HG03378 (cell line): ENCODE data around the gene MT2A.

Experiments
- ATAC-seq: cut with Tn5 transposase; IDR thresholded peaks from one replicate; pipeline ENCODE4 v1.9.1; 2021; ENCODE audit warnings: mild to moderate bottlenecking, moderate library complexity; ENCODE audit not compliant: unreplicated experiment

The MT2A gene

DNA sequence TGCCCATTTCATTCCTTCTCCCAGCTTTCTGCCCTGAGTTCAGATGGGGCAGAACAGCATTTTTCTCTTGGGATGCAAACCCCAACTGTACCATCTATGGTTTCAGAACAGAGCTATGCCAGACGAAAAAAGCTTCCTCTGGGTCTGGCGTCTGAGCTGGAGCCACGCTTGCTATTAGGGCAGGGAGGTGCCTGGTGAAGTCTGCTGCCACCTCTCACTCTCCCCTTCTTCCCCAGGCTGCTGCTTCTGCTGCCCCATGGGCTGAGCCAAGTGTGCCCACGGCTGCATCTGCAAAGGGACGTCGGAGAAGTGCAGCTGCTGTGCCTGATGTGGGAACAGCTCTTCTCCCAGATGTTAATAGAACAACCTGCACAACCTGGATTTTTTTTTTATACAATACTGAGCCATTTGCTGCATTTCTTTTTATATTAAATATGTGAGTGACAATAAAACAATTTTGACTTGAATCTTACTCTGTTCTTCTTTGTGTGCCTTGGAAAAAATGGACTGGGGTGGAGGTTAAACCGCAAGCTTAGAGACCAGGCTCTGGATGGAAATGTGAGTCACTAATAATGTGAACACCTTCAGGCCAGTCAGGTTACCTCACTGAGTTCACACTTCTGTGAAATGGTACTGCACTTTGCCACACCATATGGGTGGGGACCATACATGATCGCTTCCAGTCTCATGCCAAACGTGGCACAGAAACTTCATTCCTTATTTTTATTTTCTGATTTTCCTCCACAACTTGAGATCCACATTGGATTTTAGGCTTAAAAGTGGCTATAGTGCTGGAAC is 28.4 kb downstream of the MT2A start:
- no peak for ATAC-seq

DNA sequence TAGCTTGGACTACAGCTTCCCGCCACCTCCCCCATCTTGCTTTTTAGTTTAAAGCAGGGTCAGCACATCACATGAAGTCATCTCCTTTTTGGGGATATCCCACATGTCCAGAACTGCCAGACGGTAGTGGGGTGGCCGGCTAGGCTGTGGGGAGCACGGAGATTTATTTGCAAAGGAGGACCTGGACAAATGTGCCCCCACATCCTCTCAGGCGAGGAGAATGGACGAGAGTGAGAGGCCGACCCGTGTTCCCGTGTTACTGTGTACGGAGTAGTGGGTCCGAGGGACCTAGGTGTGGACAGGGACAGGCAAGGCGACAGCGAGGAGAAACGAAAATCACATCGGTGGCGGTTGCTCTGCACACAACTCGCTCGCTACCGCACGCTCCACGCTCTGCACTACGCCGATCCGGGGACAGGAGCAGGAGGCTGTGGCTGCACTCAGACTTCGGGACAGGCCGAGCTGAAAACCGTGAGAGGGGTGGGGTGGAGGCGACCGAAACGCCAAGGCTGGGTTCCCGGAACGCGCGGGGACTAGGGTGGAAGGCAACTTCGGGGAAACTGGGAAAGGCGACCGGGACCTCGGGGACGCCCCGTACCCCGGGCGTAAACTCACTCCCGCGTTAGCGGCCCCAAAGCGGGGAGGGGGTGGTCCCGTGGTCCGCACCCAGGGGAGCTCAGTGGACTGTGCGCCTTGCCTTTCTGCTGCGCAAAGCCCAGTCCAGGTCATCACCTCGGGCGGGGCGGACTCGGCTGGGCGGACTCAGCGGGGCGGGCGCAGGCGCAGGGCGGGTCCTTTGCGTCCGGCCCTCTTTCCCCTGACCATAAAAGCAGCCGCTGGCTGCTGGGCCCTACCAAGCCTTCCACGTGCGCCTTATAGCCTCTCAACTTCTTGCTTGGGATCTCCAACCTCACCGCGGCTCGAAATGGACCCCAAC is 29.7 kb downstream of the MT2A start, which contains the start of gene MT1A:
MT1A (plus strand) TSS at position 853 of the 937 bp plus-strand sequence; CDS start at position 926, 73 bp downstream.
- ATAC-seq: no peak

DNA sequence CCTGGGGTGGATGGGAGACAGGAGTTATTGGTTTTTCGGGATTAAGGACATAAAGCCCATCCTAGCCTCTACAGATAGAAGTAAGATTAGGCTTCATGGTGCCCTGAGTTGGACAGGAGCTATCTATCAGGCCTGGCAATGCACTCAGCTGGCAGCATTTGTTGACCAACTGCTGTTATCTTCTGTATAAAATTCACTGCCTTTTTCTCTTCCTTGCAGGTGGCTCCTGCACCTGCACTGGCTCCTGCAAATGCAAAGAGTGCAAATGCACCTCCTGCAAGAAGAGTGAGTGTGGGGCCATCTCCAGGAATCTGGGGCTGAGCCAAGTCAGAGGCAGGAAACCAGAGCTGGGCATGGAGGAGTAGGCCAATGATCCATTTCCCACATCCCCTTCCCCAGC is 30.7 kb downstream of the MT2A start:
- ATAC-seq: no peak

DNA sequence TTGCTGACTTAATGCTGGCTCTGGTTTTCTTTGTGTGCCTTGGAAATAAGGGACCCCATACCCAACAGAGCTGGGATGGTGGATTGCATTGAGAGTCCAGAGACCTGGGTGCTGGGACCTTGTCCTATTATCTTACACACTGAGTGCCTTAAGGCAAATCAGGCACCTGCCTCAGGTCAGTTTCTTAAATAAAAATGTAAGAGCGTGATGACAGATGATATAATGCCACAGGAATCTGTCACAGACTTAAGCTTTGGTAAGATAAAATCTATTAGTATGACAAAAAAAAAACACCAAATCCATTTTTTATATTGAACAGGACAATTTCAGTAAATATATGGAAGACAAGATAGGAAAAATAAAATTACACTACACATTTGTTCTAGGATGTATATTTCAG is 31.7 kb downstream of the MT2A start:
- ATAC-seq: no peak

DNA sequence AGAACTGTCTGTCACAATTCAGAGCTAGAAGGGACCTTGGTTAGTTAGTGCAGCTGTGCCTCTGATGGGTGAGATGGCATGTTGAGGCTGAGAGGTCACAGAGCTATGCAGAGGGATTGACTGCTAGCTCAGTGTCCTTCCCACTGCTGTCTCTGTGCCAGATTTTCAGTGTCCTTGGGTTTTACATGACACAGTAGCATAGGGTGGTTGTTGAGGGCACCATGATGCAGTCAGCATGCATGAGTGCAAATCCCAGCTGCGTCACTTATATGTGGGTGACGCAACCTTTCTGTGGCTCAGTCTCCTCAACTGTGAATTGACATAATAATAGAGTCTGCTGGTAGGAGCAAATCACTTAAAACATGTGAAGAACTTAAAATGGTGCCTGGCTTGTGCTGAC is 32.8 kb downstream of the MT2A start:
- ATAC-seq: no peak

DNA sequence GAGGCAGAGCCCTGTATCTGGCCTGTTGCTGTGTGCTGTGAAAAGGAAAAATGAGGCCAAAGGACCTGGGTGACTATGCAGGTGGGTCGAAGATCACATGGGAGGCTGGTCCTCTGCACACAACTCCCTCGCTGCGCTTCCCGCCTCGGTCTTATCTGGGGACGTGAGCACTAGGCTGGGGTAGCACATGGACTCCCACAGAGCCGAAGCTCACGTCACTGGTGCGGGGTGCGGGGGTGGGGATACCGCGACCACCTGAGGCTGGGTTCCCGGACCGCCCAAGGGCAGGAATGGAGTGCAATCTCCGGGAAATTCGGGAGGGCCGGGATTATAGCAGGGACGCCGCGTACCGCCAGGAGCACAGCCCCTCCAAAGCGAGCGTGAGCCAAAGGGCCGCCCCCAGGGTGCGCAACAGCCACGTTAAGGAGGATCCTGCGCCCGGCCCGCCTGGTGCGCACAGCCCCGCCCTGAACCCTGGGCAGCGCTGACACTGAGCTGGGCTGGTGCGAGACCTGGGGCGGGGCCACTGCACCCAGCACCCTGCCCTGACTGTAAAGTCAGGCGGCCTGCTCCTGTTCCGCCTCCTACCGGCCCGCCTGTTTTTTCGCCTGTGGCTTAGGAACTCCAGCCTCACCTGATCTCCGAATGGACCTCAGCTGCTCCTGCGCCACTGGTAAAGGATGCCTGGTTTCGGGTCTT is 34.8 kb downstream of the MT2A start:
- peak; percentile 58 for ATAC-seq

DNA sequence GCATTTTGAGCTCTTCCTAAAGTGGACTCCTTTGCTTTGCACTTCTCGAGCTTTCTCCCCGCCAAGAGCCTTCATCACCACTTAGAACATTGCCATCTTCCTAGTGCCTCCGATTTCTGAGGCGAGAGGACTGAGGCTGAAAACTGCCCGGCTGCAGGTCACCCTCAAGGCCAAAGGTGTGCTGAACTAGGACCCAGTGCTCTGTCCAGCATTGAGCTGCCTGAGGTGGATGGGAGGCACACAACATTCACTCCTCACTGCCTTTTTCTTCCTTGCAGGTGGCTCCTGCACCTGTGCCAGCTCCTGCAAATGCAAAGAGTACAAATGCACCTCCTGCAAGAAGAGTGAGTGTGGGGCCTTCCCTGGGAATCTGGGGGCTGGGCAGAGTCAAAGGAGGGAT is 35.4 kb downstream of the MT2A start:
- no peak for ATAC-seq

DNA sequence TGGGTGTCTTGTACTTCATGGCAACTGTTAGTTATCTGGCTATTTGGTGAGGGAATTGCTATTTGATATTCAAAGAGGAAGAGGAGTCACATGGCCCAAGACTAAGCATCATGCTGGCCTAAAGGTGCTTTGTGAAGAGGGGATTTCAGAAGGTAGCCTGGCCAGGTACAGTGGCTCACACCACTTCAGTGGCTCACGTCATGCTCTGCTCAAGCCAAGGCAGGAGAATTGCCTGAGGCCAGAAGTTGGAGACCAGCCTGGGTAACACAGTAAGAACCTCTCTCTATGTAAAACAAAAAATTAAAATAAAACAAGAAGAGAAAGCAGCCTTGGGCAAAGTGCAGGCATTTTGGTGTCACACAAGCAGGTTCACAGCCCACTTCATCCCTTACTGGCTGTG is 36.9 kb downstream of the MT2A start:
- ATAC-seq: no peak

DNA sequence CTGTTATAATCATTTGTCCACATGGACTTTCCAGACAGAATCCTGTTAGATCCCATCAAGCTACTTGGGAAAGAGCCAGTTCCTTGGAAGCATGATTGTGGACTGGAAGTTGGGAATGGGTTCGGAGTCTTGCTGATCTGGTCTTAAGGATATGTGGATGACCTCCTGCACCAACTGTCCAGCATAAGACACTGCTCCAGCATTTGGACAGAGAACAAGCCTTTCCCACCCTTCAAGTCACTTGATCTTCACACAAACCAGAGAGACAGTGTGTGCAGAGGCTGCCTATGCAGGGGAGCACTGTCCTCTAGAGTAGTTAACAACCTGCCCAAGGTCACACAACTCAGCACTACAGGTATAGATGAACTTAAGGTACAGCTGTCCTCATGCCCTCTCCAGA is 37.5 kb downstream of the MT2A start:
- ATAC-seq: no peak

DNA sequence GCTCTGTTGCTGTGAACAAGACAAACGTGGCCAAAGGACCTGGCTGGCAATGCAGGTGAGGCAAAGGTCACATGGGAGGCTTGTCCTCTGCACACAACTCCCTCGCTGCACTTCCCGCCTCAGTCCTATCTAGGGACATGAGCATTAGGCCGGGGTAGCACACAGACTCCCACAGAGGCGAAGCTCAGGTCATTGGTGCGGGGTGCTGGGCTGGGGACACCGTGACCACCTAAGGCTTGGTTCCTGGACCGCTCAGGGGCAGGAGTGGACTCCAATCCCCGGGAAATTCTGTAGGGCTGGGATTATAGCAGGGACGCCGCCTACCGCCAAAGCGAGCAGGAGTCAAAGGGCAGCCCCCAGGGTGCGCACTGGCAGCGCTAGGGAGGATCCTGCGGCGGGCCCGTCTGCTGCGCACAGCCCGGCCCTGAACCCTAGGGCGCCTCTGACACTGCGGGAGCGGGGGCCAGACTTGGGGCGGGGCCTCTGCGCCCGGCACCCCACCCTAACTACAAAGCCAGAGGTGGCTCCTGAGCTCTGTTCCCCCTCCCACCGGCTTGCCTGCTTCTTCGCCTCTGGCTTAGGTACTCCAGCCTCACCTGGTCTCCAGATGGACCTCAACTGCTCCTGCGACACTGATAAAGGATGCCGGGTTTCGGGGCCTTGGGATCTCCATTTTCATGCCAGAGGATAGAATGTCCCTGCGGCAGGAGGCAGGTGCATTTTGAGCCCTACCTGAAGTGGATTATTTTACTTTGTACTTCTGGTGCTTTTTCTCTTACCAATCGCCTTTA is 39.5 kb downstream of the MT2A start:
- no peak for ATAC-seq

DNA sequence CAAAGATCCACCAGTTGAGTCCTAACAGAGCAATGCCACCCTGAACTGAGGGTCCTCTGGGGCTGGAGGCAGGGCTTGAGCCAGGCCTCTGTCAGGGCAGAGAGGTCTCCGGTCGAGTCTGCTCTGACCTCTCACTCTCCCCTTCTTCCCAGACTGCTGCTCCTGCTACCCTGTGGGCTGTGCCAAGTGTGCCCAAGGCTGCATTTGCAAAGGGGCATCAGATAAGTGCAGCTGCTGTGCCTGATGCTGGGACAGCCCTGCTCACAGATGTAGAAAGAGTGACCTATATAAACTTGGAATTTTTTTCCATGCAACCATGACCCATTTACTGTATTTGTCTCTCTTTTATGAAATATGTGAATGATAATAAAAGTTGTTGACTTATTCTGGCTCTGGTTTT is 40.9 kb downstream of the MT2A start:
- no peak for ATAC-seq

DNA sequence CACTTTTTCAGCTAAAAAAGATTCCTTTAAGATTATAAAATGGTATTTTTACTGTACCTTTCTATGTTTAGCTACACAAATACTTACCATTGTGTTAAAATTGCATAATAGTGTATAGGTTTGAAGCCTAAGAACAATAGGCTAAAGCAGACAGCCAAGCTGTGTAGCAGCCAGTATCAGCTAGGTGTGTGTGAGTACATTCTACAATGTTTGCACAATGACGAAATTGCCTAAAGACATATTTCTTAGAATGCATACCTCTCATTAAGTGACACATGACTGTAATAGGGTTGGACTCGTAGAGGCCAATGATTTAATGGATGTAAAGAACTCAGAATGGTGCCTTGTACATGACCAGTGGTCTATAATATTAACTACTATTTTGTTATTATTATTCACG is 41.4 kb downstream of the MT2A start:
- ATAC-seq: no peak

DNA sequence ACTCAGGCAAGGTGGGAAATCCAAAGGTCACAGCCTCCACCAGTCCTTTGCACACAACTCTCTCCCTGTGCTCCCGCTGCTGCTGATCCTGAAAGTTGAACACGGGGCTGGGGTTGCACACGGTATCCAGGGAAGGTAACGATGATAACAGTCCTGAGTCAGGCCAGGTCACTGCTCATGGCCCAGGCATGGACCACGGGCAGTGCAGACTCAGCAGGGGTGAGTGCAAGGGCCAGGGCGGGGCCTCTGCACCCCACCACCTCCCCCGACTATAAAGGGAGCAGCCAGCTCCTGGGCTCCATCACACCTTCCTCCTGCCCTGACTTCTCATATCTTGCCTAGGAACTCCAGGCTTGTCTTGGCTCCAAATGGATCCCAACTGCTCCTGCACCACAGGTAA is 43.2 kb downstream of the MT2A start, which contains the start of gene MT1B:
MT1B (plus strand) TSS at position 301 of the 400 bp plus-strand sequence; CDS start at position 369, 68 bp downstream.
- ATAC-seq: no peak

DNA sequence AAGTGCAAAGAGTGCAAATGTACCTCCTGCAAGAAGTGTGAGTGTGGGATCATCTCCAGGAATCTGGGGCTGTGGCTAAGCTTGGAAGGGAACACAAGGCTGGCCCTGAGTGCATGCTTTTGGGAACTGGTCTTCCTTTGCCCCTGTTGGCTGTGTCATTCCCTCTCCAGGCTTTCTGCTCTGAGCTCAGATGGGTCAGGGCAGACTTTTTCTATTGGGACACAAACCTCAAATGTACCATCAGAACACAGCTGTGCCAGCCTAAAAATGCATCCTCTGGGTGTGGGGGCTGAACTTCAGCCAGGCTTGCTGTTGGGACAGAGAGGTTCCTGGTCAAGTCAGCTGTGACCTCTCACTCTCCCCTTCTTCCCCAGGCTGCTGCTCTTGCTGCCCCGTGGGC is 44.2 kb downstream of the MT2A start:
- no peak for ATAC-seq

DNA sequence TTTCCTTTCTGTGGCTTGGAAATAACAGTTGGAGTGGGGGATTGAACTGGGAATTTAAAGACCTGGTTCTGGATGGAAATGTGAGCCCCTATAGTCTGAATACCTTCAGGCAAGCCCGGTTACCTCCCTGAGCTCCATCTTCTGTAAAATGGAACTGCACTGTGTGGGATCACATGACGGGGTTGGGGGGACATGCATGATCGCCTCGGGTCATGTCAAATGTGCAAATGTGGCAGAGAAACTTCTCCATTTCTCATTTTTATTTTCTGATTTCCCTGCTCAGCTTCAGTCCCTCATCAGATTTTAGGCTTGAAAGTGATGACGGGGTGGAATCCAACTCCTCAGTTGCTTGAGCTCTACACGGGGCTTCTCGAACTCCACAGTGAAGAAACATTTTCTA is 44.8 kb downstream of the MT2A start:
- ATAC-seq: no peak

DNA sequence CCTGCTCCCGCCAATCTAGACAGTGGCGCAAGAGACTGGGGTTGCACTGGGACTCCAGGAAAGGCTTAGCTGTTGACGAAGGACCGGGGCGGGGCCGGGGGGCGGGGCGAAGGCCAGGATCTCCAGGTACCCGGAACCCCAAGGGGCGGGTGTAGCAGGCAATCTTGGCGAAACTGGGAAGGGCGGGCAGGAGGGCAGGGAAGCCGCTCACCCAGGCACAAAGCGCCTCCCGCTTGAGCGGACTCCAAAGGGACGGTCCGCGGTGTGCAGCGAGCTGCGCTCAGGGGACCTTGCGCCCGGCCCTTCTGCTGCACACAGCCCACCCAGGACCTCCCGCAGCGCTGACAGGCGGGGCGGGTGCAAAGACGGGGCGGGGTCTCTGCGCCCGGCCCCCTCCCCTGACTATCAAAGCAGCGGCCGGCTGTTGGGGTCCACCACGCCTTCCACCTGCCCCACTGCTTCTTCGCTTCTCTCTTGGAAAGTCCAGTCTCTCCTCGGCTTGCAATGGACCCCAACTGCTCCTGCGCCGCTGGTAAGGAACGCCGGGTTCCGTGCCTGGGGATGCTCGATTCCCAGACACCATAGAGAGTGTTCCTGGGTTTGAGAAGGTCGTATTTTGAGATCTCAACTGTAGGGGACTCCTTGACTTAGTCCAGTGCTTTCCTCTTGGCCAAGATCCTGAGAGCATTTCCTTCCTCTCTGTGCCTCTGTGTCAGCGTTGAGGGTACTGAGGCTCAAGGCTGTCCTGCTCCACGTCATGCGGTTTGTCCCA is 49.4 kb downstream of the MT2A start, which contains the start of gene MT1F:
MT1F (plus strand) TSS at position 405 of the 772 bp plus-strand sequence; CDS start at position 505, 100 bp downstream.
- no peak for ATAC-seq

DNA sequence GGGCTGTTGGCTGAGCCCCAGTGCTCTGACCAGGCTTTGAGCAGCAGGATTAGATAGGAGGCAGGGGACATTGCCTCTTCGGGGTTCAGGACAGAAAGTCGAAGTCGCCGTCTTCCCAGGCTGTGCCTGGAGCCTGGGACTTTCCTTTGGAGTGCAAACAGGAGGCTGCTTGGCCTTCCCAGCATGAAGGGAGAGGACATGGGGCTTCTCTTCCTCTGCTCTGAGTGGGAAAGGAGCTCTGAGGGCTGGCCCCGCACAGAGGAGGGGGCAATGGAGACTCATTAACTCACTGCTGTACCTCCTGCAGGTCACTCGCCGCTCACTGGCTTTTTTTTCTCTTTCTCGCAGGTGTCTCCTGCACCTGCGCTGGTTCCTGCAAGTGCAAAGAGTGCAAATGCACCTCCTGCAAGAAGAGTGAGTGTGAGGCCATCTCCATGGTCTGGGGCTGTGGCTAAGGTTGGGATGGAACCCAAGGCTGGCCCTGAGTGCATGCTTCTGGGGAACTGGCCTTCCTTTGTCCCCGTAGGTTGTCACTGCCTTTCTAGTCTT is 50.0 kb downstream of the MT2A start:
- ATAC-seq: no peak
